DMS 273 treated with DMSO at 0.1 percent for 48 hours (cell line): ENCODE data around the gene FAM149B1.

Experiments
- DNase-seq: peaks from one replicate; lab custom pipeline; 2025; lab: John Stamatoyannopoulos, UW

Gene FAM149B1

GRCh38 chr10:73287441-73287840 is 119.5 kb downstream of the FAM149B1 start:
- DNase-seq: no peak

- DNase-seq: no peak
These were observed 122.0 kb downstream of the FAM149B1 start for GRCh38 chr10:73289958-73290357.

- DNase-seq: no peak
These were observed 125.5 kb downstream of the FAM149B1 start for GRCh38 chr10:73293461-73293860.
